ENCODE results near the gene FMO5.
"Not testable (repeated sequence)": the region's sequence is repeated elsewhere in the genome, so short reads cannot be mapped to it uniquely, and the experiment has no call there.

FMO5 gene

GRCh38 chr1:147235822-147236221 lies 10.7 kb upstream of the FMO5 start:
- Histone ChIP-seq H3K4me3 (ENCODE audit: low read depth, low read length) (no peak overlapping the region), H3K36me3 (no peaks in the 10 kb centered on the region), H3K4me1 (no peaks in the 10 kb centered on the region), H3K27me3 (no peaks in the 10 kb centered on the region), H3K9me3 (no peaks in the 10 kb centered on the region)
- DNase-seq = no peak
- TF ChIP-seq, protein P1, sequence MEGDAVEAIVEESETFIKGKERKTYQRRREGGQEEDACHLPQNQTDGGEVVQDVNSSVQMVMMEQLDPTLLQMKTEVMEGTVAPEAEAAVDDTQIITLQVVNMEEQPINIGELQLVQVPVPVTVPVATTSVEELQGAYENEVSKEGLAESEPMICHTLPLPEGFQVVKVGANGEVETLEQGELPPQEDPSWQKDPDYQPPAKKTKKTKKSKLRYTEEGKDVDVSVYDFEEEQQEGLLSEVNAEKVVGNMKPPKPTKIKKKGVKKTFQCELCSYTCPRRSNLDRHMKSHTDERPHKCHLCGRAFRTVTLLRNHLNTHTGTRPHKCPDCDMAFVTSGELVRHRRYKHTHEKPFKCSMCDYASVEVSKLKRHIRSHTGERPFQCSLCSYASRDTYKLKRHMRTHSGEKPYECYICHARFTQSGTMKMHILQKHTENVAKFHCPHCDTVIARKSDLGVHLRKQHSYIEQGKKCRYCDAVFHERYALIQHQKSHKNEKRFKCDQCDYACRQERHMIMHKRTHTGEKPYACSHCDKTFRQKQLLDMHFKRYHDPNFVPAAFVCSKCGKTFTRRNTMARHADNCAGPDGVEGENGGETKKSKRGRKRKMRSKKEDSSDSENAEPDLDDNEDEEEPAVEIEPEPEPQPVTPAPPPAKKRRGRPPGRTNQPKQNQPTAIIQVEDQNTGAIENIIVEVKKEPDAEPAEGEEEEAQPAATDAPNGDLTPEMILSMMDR (IDR thresholded peaks at IDR 0.05; ENCODE audit: low read depth, low read length) = no peak

DNA sequence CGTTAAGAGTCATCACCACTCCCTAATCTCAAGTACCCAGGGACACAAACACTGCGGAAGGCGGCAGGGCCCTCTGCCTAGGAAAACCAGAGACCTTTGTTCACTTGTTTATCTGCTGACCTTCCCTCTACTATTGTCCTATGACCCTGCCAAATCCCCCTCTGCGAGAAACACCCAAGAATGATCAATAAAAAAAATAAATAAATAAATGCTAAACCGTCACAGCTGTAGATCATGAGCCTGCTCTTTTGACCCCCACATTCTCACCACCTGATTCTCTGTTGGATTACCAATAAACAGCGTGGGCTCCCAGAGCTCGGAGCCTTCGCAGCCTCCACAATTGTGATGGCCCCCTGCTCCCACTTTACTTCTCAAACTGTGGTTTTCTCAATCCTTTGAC lies 8.8 kb upstream of the FMO5 start:
- H3K4me1 ChIP-seq; H3K4me3 ChIP-seq (ENCODE audit: low read depth, low read length); H3K36me3 ChIP-seq; H3K27me3 ChIP-seq; H3K9me3 ChIP-seq; DNase-seq: not testable (repeated sequence)

DNA sequence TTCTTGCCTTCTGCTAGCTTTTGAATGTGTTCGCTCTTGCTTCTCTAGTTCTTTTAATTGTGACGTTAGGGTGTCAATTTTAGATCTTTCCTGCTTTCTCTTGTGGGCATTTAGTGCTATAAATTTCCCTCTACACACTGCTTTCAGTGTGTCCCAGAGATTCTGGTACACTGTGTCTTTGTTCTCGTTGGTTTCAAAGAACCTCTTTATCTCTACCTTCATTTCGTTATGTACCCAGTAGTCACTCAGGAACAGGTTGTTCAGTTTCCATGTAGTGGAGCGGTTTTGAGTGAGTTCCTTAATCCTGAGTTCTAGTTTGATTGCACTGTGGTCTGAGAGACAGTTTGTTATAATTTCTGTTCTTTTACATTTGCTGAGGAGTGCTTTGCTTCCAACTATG lies 5.9 kb upstream of the FMO5 start:
- DNase-seq; H3K27me3 ChIP-seq; H3K9me3 ChIP-seq; H3K36me3 ChIP-seq; H3K4me1 ChIP-seq; H3K4me3 ChIP-seq (ENCODE audit: low read depth, low read length): not testable (repeated sequence)

DNA sequence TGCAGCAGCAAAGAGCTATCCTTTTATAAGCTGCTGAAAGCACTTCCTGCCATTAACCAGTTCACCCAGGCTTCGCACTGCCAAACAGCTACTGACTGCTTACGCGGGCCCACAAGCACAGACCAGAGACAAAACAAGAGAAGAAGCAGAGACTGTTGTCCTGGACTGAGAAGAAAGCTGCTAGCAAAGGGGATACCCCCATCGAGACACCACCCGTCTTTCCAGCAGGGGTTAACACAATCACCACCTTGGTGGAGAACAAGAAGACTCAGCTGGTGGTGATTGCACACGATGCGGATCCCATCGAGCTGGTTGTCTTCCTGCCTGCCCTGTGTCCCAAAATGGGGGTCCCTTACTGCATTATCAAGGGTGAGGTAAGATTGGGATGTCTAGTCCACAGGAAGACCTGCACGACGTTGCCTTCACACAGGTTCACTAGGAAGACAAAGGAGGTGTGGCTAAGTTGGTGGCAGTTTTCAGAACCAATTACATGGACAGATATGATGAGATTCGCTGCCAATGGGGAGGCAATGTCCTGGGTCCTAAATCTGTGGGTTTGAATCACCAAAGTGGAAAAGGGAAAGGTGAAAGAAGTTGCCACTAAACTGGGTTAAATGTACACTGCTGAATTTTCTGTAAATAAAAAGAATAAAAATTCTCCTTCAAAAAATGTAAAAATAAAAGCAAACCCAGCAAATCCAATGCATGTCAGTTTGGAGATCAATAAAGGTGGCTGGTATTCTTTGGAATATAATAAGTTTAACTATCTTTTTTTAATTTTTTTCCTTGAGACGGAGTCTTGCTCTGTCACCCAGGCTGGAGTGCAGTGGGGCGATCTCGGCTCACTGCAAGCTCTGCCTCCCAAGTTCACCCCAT lies 1.2 kb downstream of the FMO5 start:
- peaks cover 63% of the 10 kb centered on the region for H3K27me3 ChIP-seq
- no peaks in the 10 kb centered on the region for H3K9me3 ChIP-seq
- H3K36me3 ChIP-seq = no peaks in the 10 kb centered on the region
- DNase-seq = no peak
- TF ChIP-seq, protein P1 (IDR thresholded peaks at IDR 0.05; ENCODE audit: low read depth, low read length) = no peak
- H3K4me3 ChIP-seq (ENCODE audit: low read depth, low read length) = no peak overlapping the region
- no peaks in the 10 kb centered on the region for H3K4me1 ChIP-seq

DNA sequence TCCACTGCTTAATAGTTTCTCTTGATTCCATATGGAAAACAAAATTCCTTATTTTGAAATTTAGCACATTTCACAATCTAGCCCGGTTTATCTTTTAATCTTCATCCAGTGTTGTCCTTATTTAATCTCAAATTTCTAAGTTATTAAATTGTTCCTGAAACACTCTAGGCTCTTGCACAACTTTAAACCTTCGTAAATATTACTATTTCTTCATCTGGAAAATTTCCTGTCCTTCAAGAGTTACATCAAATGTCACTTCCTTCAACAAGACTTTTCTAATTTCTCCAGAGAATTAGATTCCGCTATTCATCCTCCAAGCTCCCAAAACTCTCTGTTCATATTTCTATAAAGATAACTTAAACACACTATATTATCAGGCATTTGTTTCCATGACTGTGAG lies 6.5 kb downstream of the FMO5 start:
- no peaks in the 10 kb centered on the region for H3K9me3 ChIP-seq
- no peaks in the 10 kb centered on the region for H3K36me3 ChIP-seq
- TF ChIP-seq, protein P1 (IDR thresholded peaks at IDR 0.05; ENCODE audit: low read depth, low read length) = no peak
- peaks cover 35% of the 10 kb centered on the region for H3K27me3 ChIP-seq
- no peak overlapping the region for H3K4me3 ChIP-seq (ENCODE audit: low read depth, low read length)
- H3K4me1 ChIP-seq = no peaks in the 10 kb centered on the region
- no peak for DNase-seq

DNA sequence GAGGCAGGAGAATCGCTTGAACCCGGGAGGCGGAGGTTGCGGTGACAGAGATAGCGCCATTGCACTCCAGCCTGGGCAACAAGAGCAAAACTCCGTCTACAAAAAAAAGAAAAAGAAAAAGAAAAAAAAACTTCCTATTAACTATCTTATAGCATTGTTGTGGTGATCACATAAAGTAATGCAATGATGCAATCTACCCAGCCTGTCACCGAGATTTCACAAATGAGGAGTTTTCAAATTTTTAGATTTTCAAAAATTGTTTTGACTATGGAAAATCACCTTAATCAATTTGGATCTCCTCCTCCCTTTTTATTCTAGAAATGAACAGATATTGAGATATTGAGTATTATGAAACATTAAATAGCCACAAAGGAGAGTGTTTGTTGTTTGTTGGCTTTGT lies 8.0 kb downstream of the FMO5 start:
- Histone ChIP-seq H3K4me1 (no peaks in the 10 kb centered on the region), H3K27me3 (peaks cover 22% of the 10 kb centered on the region), H3K36me3 (no peaks in the 10 kb centered on the region), H3K4me3 (ENCODE audit: low read depth, low read length) (no peak overlapping the region), H3K9me3 (no peaks in the 10 kb centered on the region)
- TF ChIP-seq, protein P1 (IDR thresholded peaks at IDR 0.05; ENCODE audit: low read depth, low read length) = no peak
- no peak for DNase-seq

DNA sequence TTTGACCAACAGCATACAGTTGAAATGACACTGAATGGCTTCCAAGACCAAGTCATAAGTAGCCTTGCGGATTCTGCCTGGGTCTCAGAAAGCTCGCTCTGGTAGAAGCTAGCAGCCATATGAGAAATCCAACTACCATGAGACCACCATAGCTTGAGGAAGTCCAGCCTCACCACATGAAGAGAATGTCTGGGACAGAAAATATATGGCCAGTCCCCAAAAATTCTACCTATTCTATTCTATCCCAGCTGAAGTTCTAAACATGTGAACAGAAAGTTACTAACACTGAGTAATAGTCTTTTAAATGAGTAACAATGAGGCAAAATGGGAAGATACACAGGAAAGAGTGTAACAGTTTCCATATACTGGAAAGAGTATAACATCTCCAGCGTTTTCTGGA lies 9.0 kb downstream of the FMO5 start:
- DNase-seq = no peak
- H3K27me3 ChIP-seq = peaks cover 13% of the 10 kb centered on the region
- H3K4me3 ChIP-seq (ENCODE audit: low read depth, low read length) = no peak overlapping the region
- no peaks in the 10 kb centered on the region for H3K9me3 ChIP-seq
- TF ChIP-seq, protein P1 (IDR thresholded peaks at IDR 0.05; ENCODE audit: low read depth, low read length) = no peak
- H3K4me1 ChIP-seq = no peaks in the 10 kb centered on the region
- no peaks in the 10 kb centered on the region for H3K36me3 ChIP-seq

Measured in BE2C (cell line).